ENCODE results near the gene PARD3.

Gene PARD3

DNA sequence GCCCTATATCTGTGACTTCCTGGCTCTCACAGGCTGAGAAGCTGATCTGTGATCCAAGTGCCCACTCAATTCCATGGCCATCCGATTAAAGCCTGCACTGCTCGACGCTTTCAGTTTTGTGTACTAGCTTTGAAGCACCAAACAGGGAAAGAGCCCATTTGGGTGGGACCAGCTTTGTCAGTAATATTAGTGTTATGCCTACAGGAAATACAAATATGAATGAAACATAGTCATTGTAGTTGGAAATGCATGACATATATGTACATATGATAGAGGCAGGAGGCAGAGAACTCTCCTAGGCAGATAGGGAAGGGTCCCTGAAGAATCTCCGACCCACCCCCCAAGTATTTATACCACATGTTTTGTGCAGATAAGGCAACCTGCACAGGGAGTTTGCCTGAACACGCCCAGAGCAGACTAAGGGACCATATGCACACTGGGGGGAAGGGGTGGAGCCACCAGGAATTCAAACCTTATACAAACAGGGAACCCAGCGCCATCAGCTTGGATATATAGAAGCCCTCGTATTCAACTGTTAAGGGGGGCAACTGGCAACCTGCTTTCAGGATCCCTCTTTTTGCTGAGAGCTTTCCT lies 653.2 kb downstream of the PARD3 start:
- TF ChIP-seq, protein P1, sequence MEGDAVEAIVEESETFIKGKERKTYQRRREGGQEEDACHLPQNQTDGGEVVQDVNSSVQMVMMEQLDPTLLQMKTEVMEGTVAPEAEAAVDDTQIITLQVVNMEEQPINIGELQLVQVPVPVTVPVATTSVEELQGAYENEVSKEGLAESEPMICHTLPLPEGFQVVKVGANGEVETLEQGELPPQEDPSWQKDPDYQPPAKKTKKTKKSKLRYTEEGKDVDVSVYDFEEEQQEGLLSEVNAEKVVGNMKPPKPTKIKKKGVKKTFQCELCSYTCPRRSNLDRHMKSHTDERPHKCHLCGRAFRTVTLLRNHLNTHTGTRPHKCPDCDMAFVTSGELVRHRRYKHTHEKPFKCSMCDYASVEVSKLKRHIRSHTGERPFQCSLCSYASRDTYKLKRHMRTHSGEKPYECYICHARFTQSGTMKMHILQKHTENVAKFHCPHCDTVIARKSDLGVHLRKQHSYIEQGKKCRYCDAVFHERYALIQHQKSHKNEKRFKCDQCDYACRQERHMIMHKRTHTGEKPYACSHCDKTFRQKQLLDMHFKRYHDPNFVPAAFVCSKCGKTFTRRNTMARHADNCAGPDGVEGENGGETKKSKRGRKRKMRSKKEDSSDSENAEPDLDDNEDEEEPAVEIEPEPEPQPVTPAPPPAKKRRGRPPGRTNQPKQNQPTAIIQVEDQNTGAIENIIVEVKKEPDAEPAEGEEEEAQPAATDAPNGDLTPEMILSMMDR (IDR thresholded peaks at IDR 0.05; ENCODE audit: control extremely low read depth, extremely low read depth, low read depth, missing control alignments): no peak
- CTCF ChIA-PET: no interaction called here
- POLR2A ChIA-PET: no interaction called here
- no peak for DNase-seq (ENCODE audit: extremely low spot score)

DNA sequence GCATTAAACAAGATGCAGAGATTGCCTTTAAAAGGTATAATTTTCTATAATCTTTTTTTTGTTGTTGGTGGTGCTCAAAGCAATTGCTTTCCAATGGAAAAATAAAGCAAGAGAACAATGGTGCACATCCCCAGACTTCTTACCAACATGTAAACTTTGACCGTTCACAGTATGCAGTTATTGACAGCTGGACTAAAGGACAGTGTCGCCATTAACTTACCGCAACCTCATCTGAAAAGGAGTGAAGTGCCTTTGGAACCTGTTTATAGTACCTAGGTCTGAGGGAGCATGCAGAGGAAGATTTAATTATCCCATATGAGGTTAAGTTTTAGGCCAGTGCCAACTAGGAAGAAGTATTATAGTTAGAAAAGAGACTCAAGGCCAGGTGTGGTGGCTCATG lies 654.5 kb downstream of the PARD3 start:
- TF ChIP-seq, protein P1 (IDR thresholded peaks at IDR 0.05; ENCODE audit: control extremely low read depth, extremely low read depth, low read depth, missing control alignments): no peak
- CTCF ChIA-PET: interaction anchor here (1.3 kb wide), 1 partner anchor 34 kb away, joined by 3 read pairs; no protein-coding TSS in a partner anchor
- POLR2A ChIA-PET: no interaction called here
- DNase-seq (ENCODE audit: extremely low spot score): no peak

DNA sequence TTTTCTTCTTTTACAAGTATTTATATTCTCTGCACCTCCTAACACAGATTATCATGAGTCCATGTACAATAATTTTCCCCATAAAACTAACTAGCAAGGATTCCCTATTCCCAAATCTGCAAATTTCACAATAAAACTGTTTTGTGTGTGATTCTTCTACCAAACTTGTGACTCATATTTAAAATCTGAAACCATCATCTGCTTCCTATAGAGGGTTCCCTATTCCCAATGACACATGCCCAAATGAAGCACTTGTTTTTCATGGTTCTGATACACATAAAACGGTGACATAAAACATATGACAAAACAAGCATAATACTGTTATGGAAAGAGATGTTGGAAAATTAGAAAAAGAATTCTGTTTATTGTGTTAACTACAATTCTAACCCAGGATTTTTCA lies 657.6 kb downstream of the PARD3 start:
- ChIA-PET CTCF (no interaction called here), POLR2A (no interaction called here)
- TF ChIP-seq, protein P1 (IDR thresholded peaks at IDR 0.05; ENCODE audit: control extremely low read depth, extremely low read depth, low read depth, missing control alignments): no peak
- no peak for DNase-seq (ENCODE audit: extremely low spot score)

DNA sequence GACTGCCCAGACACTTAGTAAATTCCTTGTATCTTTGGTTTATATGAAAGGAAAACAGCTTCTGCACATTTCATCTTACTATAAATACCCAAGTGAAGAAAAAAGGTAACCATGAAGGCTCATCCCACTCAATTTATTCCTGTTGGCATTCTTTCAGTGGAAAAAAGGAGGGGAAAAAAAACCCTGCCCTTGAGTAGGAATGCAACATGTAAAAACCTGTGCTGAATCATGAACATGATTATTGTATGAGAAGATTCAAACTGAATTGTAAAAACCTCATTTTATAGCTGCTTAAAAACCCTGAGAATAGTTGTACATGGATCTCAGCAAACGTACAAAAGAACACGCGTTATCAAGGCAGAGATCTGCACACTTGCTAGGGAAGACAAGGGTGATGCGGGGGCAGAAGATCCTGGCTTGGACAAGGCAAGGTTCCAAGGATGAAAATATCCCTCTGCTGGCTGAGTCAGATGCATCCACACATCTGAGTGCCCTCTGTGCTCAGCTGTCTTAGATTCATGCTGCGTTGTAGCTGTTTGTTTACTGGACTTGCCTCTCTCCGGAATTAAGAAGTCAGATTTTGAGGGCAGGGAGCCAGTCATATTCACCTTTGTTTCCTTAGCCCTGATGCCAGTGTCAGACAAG lies 658.2 kb downstream of the PARD3 start:
- TF ChIP-seq, protein P1 (IDR thresholded peaks at IDR 0.05; ENCODE audit: control extremely low read depth, extremely low read depth, low read depth, missing control alignments): no peak
- ChIA-PET POLR2A (no interaction called here), CTCF (interaction anchor here (0.9 kb wide), 1 partner anchor 11 kb away, joined by 3 read pairs; no protein-coding TSS in a partner anchor)
- no peak for DNase-seq (ENCODE audit: extremely low spot score)

DNA sequence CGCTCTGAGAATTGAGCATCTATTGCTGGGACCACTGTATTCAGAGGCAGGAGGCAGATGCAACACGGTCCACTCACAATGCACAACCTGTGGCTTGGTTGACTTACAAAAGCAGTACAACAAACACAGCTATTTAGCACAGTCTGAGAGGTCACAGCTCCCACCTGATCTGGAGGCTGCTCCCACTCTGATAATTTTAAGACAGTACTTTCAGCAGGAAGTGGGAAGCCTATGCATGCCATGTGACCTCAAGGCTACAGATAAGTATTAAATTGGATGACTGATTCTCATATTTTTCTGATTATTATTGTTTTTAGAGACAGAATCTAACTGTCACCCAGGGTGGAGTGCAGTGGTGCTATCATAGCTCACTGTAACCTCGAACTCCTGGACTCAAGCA lies 659.3 kb downstream of the PARD3 start:
- DNase-seq (ENCODE audit: extremely low spot score): no peak
- CTCF ChIA-PET: interaction anchor here (1.3 kb wide), 1 partner anchor 8 kb away, joined by 4 read pairs; no protein-coding TSS in a partner anchor
- TF ChIP-seq, protein P1 (IDR thresholded peaks at IDR 0.05; ENCODE audit: control extremely low read depth, extremely low read depth, low read depth, missing control alignments): no peak
- POLR2A ChIA-PET: no interaction called here

DNA sequence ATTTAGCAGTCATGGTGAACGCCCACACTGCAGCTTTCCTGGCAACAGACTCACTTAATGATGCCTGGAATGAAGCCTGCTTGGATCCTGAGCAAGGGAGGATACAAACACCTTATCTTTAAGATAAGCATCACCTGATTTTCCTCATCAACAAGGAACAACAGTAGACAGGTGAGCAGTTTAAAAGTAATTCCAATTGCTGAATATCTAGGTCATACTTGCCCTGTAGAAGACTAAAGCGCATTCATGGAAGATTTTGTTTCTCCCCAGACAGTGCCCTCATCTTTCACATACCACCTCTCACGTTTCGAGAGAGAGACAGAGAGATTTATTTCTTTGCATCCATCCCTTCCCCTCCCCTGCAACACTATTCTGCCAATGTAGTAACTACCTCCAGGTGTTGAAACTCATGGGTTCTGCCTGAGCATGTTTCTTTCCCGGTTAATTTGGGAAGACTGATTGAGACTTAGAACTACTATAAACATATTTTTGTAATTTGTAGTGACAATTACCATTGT lies 660.7 kb downstream of the PARD3 start:
- POLR2A ChIA-PET: no interaction called here
- DNase-seq (ENCODE audit: extremely low spot score): no peak
- TF ChIP-seq, protein P1 (IDR thresholded peaks at IDR 0.05; ENCODE audit: control extremely low read depth, extremely low read depth, low read depth, missing control alignments): no peak
- CTCF ChIA-PET: no interaction called here

Data from GM10248 (cell line).